Mucosa of descending colon (tissue), 3 donors: ENCODE data around the gene LRRC4. TPM values are rescaled to one million over a fixed set of nuclear protein-coding genes. Genes with fewer than 3 reads are reported as not detected.

Experiments used
- ATAC-seq: fragments of 200-7000 bp; cut with Tn5 transposase; one replicate; pipeline ENCODE4 v1.9.1; 2020; ENCODE audit warnings: mild to moderate bottlenecking, moderate library complexity
- DNase-seq, 3 donors: peaks; one replicate each; pipeline ENCODE4 v3.0.0-alpha.2; 2020
- H3K36me3 ChIP-seq: fragments of 200-600 bp; one replicate; pipeline ENCODE4 v1.8.0; 2021; ENCODE audit warnings: low read depth, mild to moderate bottlenecking
- H3K4me1 ChIP-seq: fragments of 200-600 bp; one replicate; pipeline ENCODE4 v1.8.0; 2021; ENCODE audit warnings: low read depth, mild to moderate bottlenecking
- H3K4me3 ChIP-seq: fragments of 200-600 bp; one replicate; pipeline ENCODE4 v1.8.0; 2021; ENCODE audit warnings: mild to moderate bottlenecking
- H3K9me3 ChIP-seq: fragments of 200-600 bp; one replicate; pipeline ENCODE4 v1.8.0; 2021; ENCODE audit warnings: mild to moderate bottlenecking
- intact Hi-C, 2 donors: fragments of 100-400 bp; cut with DNase I in 1 of 2; cut with micrococcal nuclease in 1 of 2; formaldehyde crosslinking; loops; one replicate each; pipeline versions ENCODE4 v1.11.0 to v1.11.1; 2022; cut with DNase I, micrococcal nuclease
- total RNA-seq, 3 donors: library from RNA; stranded (reverse); fragmentation: NEBNext Ultra II Directional in 2 of 3; extraction: Animal tissue kit (Norgen Biotek cat#: 25700) in 2 of 3; gene quantifications; one replicate each; pipeline versions ENCODE4 v1.2.1 to v1.2.4, GENCODE V29; 2021 to 2023
- TF ChIP-seq, protein P1 (sequence below): fragments of 200-600 bp; IDR thresholded peaks from one replicate; pipeline ENCODE4 v1.8.0; 2022; ENCODE audit warnings: antibody characterized with exemption, mild to moderate bottlenecking
- donor health status: DM: no; HTN: no; CAD: no; lungs with moderate emphysema.
- donor health status: DM: no; HTN: no; CAD: no.
- donor health status: DM: no; HTN: yes; CAD: no.

LRRC4 gene
- total RNA-seq, 3 donors from 2014 or later, result 0.26 to 7.6 (median 1.1) TPM

DNA sequence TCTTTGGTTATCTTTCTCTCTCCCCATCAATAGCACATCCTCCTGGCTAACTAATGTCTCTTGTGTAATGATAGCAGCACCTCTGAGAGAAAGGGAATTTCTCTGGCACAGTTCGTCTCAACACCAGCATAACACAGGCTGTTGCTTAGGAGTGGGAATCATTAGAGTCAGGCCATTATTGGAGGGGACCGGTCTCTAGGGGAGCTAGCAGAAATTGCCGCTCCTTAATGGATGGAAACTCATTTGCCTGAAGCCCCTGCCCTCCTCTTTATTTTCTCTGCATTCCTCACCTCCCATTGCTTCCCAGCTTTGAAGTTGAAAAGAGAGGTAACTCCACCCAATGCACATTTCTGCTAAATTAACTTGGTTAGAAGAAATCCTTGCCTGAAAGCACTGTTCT lies 11.9 kb downstream of the LRRC4 start:
- H3K9me3 ChIP-seq, result no peaks in the 10 kb centered on the region
- ATAC-seq, result no peak

DNA sequence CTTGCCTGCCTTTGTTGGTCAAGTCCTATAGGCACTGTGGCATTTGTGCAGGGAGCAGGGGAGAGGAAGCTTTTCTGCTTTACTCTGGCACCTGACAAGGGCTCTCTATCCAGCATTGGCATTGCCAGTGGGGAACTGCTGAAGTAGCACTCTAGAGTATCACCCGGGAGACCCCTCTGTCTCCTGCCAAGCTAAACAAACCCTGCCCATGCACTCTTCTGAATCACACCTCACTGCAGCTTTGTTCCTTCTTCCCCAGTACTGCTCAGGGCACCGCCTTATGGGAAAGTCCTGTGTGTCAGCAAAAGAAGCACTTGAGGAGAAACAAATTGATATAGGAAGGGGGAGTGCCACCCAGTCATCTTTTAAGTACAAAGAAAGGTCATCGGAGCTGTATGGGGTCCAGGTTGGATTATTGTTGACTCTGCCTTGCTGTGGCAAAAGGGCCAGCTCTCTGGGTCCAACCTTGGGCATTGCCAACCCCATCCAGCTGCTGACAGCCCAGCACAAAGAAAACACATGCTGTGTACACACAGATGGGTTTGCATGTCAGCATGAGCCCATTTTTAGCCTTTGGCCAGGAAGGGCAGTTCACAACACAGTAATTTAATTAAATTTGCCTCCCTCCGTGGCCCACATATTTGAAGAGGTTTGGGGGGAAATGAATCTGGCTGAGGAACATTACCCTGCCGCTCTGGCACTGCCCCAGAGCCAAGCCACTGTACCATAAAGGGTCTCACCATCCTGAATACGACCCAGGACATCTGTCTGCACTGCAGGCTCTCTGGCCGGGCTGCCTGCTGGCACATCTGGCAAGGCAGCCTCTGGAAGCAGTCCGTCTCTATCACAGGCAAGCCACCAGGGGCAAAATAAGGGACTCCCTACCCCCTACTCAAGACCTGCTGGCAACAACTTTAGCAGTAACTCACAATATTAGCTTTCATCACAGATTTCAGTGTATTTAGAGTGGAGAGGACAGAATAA lies 13.1 kb downstream of the LRRC4 start:
- no peak for DNase-seq
- ATAC-seq, result peak; percentile 60
- intact Hi-C loops, result no loop called here

More for the DNA sequence above, 11.9 kb downstream of the LRRC4 start:
- Histone ChIP-seq H3K36me3 (no peaks in the 10 kb centered on the region), H3K4me3 (no peak overlapping the region), H3K4me1 (no peaks in the 10 kb centered on the region)
- TF ChIP-seq, protein P1, sequence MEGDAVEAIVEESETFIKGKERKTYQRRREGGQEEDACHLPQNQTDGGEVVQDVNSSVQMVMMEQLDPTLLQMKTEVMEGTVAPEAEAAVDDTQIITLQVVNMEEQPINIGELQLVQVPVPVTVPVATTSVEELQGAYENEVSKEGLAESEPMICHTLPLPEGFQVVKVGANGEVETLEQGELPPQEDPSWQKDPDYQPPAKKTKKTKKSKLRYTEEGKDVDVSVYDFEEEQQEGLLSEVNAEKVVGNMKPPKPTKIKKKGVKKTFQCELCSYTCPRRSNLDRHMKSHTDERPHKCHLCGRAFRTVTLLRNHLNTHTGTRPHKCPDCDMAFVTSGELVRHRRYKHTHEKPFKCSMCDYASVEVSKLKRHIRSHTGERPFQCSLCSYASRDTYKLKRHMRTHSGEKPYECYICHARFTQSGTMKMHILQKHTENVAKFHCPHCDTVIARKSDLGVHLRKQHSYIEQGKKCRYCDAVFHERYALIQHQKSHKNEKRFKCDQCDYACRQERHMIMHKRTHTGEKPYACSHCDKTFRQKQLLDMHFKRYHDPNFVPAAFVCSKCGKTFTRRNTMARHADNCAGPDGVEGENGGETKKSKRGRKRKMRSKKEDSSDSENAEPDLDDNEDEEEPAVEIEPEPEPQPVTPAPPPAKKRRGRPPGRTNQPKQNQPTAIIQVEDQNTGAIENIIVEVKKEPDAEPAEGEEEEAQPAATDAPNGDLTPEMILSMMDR, result no peak
- no peak for DNase-seq
- intact Hi-C loops, result no loop called here

DNA sequence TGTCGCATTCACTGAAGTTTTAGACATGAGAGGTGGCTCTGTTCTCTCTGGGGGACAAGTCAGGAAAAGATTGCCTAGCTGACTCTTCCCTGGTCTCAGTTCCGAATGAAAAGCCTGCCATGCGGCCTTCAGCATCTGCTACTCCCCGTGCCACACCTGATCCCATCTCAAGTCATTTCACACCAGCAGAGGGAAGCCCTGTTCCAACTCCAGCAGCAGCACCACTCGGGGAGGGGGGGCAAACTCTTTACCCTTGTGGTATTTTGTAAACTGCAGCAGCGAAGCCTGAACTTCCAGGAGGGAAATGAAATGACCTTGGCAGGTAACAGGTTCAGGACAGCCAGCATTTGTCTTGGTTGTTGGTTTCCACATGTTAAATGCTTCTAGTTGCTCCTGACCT lies 13.8 kb downstream of the LRRC4 start:
- Histone ChIP-seq H3K9me3 (no peaks in the 10 kb centered on the region), H3K4me1 (no peaks in the 10 kb centered on the region), H3K4me3 (no peak overlapping the region), H3K36me3 (no peaks in the 10 kb centered on the region)
- intact Hi-C loops, result no loop called here
- no peak for DNase-seq
- no peak for ATAC-seq
- TF ChIP-seq, protein P1, result no peak

More for the DNA sequence above, 13.1 kb downstream of the LRRC4 start:
- Histone ChIP-seq H3K36me3 (no peaks in the 10 kb centered on the region), H3K4me1 (no peaks in the 10 kb centered on the region), H3K4me3 (no peak overlapping the region), H3K9me3 (no peaks in the 10 kb centered on the region)
- TF ChIP-seq, protein P1, result no peak

DNA sequence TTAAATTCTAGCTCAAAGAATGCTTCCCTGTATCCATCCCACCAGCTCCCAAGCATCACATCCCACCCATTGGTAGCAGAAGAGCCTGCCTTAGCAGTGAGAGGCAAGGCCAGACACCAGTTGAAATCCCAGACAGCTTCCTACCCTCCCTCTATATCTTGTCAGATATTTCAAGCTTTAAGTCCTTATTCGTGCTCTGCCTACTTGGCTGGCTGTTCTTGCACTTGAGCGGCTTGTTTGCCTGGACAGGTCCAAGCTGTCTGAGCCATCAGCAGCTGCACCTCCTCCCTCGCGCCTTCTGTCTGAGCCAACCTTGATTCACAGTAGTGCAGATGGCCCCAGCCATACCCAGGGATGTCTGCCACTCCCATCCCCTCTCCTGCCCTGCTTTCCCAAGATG lies 16.4 kb downstream of the LRRC4 start:
- Histone ChIP-seq H3K9me3 (no peaks in the 10 kb centered on the region), H3K4me3 (no peak overlapping the region), H3K36me3 (no peaks in the 10 kb centered on the region), H3K4me1 (no peaks in the 10 kb centered on the region)
- DNase-seq (no peak), ATAC-seq (no peak)
- TF ChIP-seq, protein P1, result no peak
- intact Hi-C loops, result no loop called here

DNA sequence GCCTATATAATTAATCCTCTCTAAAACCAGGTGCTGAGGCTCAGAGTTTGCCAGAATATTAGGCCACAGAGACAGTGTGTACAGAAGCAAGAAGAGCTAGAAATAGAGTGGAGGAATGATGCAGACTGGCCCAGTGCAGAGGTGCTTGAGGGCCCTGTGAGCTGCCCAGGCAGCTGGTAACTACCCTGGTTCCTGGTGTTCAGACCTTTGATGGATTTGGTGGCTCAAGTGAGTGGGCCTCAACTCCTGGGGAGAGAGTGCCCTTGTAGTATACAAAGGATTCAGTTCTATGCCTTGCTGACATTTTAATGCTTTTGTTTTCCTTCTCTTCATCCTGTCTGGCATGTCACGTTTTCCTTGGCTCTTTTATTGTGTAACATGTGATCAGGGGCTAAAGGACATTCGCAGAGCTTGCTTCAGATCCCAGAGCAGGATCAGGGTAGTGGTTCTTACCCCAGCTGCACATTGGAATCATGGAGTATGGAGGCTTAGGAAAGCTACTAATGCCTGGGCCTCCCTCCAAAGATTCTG lies 20.0 kb downstream of the LRRC4 start:
- ATAC-seq (no peak), DNase-seq (no peak)
- Histone ChIP-seq H3K36me3 (no peaks in the 10 kb centered on the region), H3K4me3 (no peak overlapping the region), H3K4me1 (no peaks in the 10 kb centered on the region), H3K9me3 (no peaks in the 10 kb centered on the region)
- TF ChIP-seq, protein P1, result no peak
- intact Hi-C loops, result no loop called here
